MM.1S (cell line): Measurements from ENCODE around the gene PSMB8.

ENCODE experiments used
- CTCF ChIP-seq: fragments of 300-600 bp; sonication (generic); IDR thresholded peaks from 2 replicates; pipeline ENCODE4 v1.5.1; 2016; ENCODE audit warnings: antibody characterized with exemption, low read length, mixed read lengths
- EZH2phosphoT487 ChIP-seq: fragments of 300-600 bp; sonication (generic); IDR thresholded peaks from 2 replicates; pipeline ENCODE4 v1.6.1; 2018; ENCODE audit warnings: antibody characterized with exemption, low read length

- TF ChIP-seq CTCF (peak; percentile 92), EZH2phosphoT487 (no peak)
These were observed 5.5 kb downstream of the PSMB8 start, which contains the start of gene TAP2 for GRCh38 chr6:32838114-32838958.
